SU-DHL-6 (cell line): ENCODE measurements around the gene TSPAN32.
"Not testable (repeated sequence)": the region's sequence is repeated elsewhere in the genome, so short reads cannot be mapped to it uniquely, and the experiment has no call there.

Experiments used
- H2AFZ ChIP-seq: fragments of 200-600 bp; sonication (generic); 2 replicates; pipeline ENCODE4 v1.6.1; 2014; ENCODE audit warnings: low read depth, mild to moderate bottlenecking, moderate library complexity, mixed read lengths, antibody characterized with exemption, low read length; ENCODE audit not compliant: severe bottlenecking
- H3F3A ChIP-seq: fragments of 200-600 bp; shearing (Covaris generic); 2 replicates; pipeline ENCODE4 v1.6.0; 2016; ENCODE audit warnings: antibody characterized with exemption, mild to moderate bottlenecking; ENCODE audit not compliant: insufficient read depth
- H3K27ac ChIP-seq: fragments of 200-600 bp; sonication (generic); 2 replicates; pipeline ENCODE4 v1.5.1; 2016; ENCODE audit warnings: low read depth, mild to moderate bottlenecking, low read length, moderate library complexity, mixed read lengths
- H3K27me3 ChIP-seq: fragments of 200-600 bp; sonication (generic), shearing (Covaris generic); 2 replicates; pipeline ENCODE4 v1.6.0; 2014; ENCODE audit warnings: mild to moderate bottlenecking, low read length
- H3K36me3 ChIP-seq: fragments of 200-600 bp; sonication (generic); 2 replicates; pipeline ENCODE4 v1.6.1; 2014; ENCODE audit warnings: mild to moderate bottlenecking, low read length, mixed read lengths
- H3K4me2 ChIP-seq: fragments of 300-600, 200-600 bp; shearing (Covaris generic), sonication (generic); 2 replicates; pipeline ENCODE4 v1.6.0; 2014; ENCODE audit warnings: low read length, low read depth, mild to moderate bottlenecking; ENCODE audit not compliant: poor library complexity, severe bottlenecking
- H3K4me3 ChIP-seq: fragments of 200-600 bp; sonication (generic); 2 replicates; pipeline ENCODE4 v1.5.1; 2014; ENCODE audit warnings: antibody characterized with exemption, low read length, mild to moderate bottlenecking, mixed read lengths; ENCODE audit not compliant: insufficient read depth, poor library complexity, severe bottlenecking
- H3K79me2 ChIP-seq: fragments of 200-600 bp; sonication (generic); 2 replicates; pipeline ENCODE4 v1.6.1; 2014; ENCODE audit warnings: mild to moderate bottlenecking, low read length, moderate library complexity; ENCODE audit not compliant: insufficient read depth
- H3K9ac ChIP-seq: fragments of 200-600 bp; sonication (generic); 2 replicates; pipeline ENCODE4 v1.7.0; 2014; ENCODE audit warnings: mild to moderate bottlenecking, low read length
- H3K9me2 ChIP-seq: fragments of 200-600 bp; sonication (generic); replicated peaks from 2 replicates; pipeline ENCODE4 v1.6.1; 2014; ENCODE audit warnings: low read length; ENCODE audit not compliant: insufficient read depth
- H3K9me3 ChIP-seq: fragments of 200-600 bp; sonication (generic); 2 replicates; pipeline ENCODE4 v1.6.1; 2014; ENCODE audit warnings: low read length, mixed read lengths; ENCODE audit not compliant: insufficient read depth
- H4K20me1 ChIP-seq: fragments of 200-600 bp; sonication (generic); 2 replicates; pipeline ENCODE4 v1.6.1; 2014; ENCODE audit warnings: low read depth, mild to moderate bottlenecking, antibody characterized with exemption, low read length, moderate library complexity, mixed read lengths
- EZH2phosphoT487 ChIP-seq: fragments of 200-600 bp; sonication (generic), shearing (Covaris generic); conservative IDR thresholded peaks from 2 replicates; pipeline ENCODE4 v1.6.1; 2018; ENCODE audit warnings: mild to moderate bottlenecking, antibody characterized with exemption, low read length, moderate library complexity, mixed read lengths
- TF ChIP-seq, protein P1 (sequence below): fragments of 200-600 bp; sonication (generic); IDR thresholded peaks from one replicate; pipeline ENCODE4 v1.5.1; 2017; ENCODE audit warnings: antibody characterized with exemption, mild to moderate bottlenecking, low read length, moderate library complexity; ENCODE audit not compliant: insufficient read depth, poor library complexity, severe bottlenecking

TSPAN32 gene

DNA sequence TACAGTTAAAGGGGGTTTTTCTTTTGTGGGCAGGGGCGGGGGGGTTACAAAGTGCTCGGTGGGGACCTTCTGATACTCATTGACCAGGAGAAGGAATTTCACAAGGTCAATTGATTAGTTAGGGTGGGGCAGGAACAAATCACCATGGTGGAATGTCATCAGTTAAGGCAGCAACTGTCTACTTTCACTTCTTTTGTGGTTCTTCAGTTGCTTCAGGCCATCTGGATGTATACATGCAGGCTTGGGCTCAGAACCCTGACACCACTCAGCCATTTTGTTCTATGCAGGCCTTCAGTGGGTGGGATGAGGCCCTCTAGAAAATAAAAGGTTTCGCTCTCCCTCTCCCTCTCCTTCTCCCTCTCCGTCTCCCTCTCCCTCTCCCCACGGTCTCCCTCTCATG is 29.6 kb downstream of the TSPAN32 start:
- Histone ChIP-seq H3K9me2 (no peaks in the 10 kb centered on the region), H4K20me1 (no peaks in the 10 kb centered on the region), H3K4me3 (no peak overlapping the region), H3K9me3 (peaks cover 15% of the 10 kb centered on the region; the same call in 1 of the 2 replicates), H3K27me3 (no peaks in the 10 kb centered on the region), H3K9ac (no peak overlapping the region), H3F3A (no peaks in the 10 kb centered on the region), H3K79me2 (no peaks in the 10 kb centered on the region), H3K36me3 (no peaks in the 10 kb centered on the region), H3K27ac (no peak overlapping the region), H2AFZ (no peak overlapping the region), H3K4me2 (no peak overlapping the region)
- TF ChIP-seq, protein P1, sequence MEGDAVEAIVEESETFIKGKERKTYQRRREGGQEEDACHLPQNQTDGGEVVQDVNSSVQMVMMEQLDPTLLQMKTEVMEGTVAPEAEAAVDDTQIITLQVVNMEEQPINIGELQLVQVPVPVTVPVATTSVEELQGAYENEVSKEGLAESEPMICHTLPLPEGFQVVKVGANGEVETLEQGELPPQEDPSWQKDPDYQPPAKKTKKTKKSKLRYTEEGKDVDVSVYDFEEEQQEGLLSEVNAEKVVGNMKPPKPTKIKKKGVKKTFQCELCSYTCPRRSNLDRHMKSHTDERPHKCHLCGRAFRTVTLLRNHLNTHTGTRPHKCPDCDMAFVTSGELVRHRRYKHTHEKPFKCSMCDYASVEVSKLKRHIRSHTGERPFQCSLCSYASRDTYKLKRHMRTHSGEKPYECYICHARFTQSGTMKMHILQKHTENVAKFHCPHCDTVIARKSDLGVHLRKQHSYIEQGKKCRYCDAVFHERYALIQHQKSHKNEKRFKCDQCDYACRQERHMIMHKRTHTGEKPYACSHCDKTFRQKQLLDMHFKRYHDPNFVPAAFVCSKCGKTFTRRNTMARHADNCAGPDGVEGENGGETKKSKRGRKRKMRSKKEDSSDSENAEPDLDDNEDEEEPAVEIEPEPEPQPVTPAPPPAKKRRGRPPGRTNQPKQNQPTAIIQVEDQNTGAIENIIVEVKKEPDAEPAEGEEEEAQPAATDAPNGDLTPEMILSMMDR, result no peak
- TF ChIP-seq EZH2phosphoT487, result no peak

DNA sequence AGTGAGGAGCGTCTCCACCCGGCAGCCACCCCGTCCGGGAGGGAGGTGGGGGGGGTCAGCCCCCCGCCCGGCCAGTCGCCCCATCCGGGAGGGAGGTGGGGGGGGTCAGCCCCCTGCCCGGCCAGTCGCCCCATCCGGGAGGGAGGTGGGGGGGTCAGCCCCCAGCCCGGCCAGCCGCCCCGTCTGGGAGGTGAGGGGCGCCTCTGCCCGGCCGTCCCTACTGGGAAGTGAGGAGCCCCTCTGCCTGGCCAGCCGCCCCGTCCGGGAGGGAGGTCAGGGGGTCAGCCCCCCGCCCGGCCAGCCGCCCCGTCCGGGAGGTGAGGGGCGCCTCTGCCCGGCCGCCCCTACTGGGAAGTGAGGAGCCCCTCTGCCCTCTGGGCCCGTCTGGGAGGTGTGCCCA is 30.8 kb downstream of the TSPAN32 start:
- H3K4me3 ChIP-seq, H3K79me2 ChIP-seq, H3K27me3 ChIP-seq, H3K4me2 ChIP-seq, H3F3A ChIP-seq, H2AFZ ChIP-seq, H3K9me2 ChIP-seq, H3K27ac ChIP-seq, H4K20me1 ChIP-seq, H3K9ac ChIP-seq, H3K36me3 ChIP-seq: not testable (repeated sequence)
- H3K9me3 ChIP-seq, result peaks cover 15% of the 10 kb centered on the region; the same call in 1 of the 2 replicates

DNA sequence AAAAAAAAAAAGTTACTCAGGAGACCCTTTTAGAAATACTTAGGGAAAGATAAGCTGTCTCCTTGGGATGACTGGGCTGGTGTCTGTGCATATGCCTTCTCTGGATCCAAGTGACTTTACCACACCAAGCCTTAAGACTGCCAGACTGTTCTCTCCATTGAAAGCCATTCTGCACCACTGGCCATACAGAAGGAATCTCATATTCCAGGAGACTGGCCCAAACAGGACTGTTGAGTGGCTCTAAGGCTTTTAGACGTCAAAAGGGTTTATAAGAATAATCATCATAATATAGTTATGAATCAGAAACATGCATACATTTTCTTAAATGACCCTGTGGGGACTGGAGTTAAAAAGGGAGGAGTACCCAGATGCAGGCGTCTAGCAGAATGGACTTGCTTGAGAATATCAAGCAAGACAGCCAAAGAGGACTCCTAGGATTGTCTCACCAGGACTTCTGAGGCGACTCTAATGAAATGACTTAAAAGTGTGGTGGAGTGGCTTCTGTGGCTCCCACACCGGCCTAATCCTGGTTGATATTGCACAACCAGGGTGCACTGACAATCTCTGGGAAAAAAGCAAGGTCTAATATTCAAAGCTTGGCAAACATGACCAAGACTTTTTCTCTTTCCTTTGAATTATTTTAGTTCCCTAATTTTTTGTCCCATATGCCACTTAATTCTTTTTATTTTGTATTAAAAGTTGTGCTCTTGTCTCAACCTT is 31.8 kb downstream of the TSPAN32 start:
- not testable (repeated sequence) for H3K36me3 ChIP-seq, H3F3A ChIP-seq, H4K20me1 ChIP-seq, H3K9ac ChIP-seq, H3K79me2 ChIP-seq, H3K27ac ChIP-seq, H2AFZ ChIP-seq, H3K4me2 ChIP-seq, H3K27me3 ChIP-seq, H3K9me2 ChIP-seq, H3K4me3 ChIP-seq
- peaks cover 15% of the 10 kb centered on the region; the same call in 1 of the 2 replicates for H3K9me3 ChIP-seq

DNA sequence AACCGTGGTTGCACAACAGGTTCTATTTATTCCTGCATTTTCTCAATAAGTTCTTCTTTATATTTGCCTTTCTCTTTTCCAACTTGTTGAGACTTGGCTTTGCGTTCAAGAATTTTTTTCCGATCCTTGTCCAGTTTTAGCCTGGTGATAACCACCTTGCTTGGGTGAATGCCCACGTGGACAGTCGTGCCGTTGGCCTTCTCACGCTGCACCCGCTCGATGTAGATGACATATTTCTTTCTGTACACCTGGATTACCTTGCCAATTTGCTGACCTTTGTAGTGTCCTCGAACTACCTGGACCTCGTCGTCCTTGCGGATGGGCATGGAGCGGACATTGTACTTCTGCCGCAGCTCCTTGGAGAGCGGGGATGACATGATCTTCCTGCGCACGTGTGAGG is 33.5 kb downstream of the TSPAN32 start:
- not testable (repeated sequence) for H3K27ac ChIP-seq, H3K4me2 ChIP-seq, H3K9me2 ChIP-seq, H3K79me2 ChIP-seq, H3F3A ChIP-seq, H3K36me3 ChIP-seq, H3K4me3 ChIP-seq, H3K27me3 ChIP-seq, H3K9ac ChIP-seq, H4K20me1 ChIP-seq, H2AFZ ChIP-seq
- peaks cover 15% of the 10 kb centered on the region; the same call in 1 of the 2 replicates for H3K9me3 ChIP-seq

DNA sequence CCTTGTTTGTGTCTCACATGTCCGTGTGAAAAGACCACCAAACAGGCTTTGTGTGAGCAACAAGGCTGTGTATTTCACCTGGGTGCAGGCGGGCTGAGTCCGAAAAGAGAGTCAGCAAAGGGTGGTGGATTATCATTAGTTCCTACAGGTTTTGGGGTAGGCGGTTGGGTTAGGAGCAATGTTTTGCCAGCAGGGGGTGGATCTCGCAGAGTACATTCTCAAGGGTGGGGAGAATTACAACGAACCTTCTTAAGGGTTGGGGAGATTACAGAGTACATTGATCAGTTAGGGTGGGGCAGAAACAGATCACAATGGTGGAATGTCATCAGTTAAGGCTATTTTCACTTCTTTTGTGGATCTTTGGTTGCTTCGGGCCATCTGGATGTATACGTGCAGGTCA is 36.9 kb downstream of the TSPAN32 start:
- H3K9me3 ChIP-seq, result peaks cover 12% of the 10 kb centered on the region; the same call in 1 of the 2 replicates
- not testable (repeated sequence) for H3K27me3 ChIP-seq, H2AFZ ChIP-seq, H3K4me3 ChIP-seq, H3F3A ChIP-seq, H3K36me3 ChIP-seq, H3K27ac ChIP-seq, H4K20me1 ChIP-seq, H3K9ac ChIP-seq, H3K4me2 ChIP-seq, H3K9me2 ChIP-seq, H3K79me2 ChIP-seq
